HG02943 (cell line): ENCODE results near the gene FUCA1.
"Not testable (repeated sequence)": the region's sequence is repeated elsewhere in the genome, so short reads cannot be mapped to it uniquely, and the experiment has no call there.

Experiments used
- ATAC-seq: cut with Tn5 transposase; IDR thresholded peaks from one replicate; pipeline ENCODE4 v1.9.1; 2021; ENCODE audit warnings: mild to moderate bottlenecking, low read depth, moderate library complexity; ENCODE audit not compliant: unreplicated experiment

Gene FUCA1

GRCh38 chr1:23804183-23804835 lies 63.8 kb downstream of the FUCA1 start:
- no peak for ATAC-seq

GRCh38 chr1:23803674-23804073 lies 64.4 kb downstream of the FUCA1 start:
- no peak for ATAC-seq

- not testable (repeated sequence) for ATAC-seq
Observed at GRCh38 chr1:23802809-23803342, 65.2 kb downstream of the FUCA1 start.

GRCh38 chr1:23801876-23802275 lies 66.2 kb downstream of the FUCA1 start:
- no peak for ATAC-seq

GRCh38 chr1:23801338-23801748 lies 66.7 kb downstream of the FUCA1 start:
- ATAC-seq, result no peak

GRCh38 chr1:23800400-23801337 lies 67.4 kb downstream of the FUCA1 start, which contains the start of gene GALE:
Gene GALE, minus strand, starts transcription at chr1:23800754. Its CDS starts 1,747 bp downstream, at chr1:23799007.
- ATAC-seq, result peak; percentile 77

GRCh38 chr1:23799570-23800399 lies 68.3 kb downstream of the FUCA1 start:
- peak; percentile 10 for ATAC-seq

- ATAC-seq, result no peak
Observed at GRCh38 chr1:23799255-23799569, 68.9 kb downstream of the FUCA1 start.

- no peak for ATAC-seq
Observed at GRCh38 chr1:23798662-23799142, 69.4 kb downstream of the FUCA1 start.

GRCh38 chr1:23797478-23798448 lies 70.3 kb downstream of the FUCA1 start:
- no peak for ATAC-seq

- ATAC-seq, result no peak
Observed at GRCh38 chr1:23796466-23797271, 71.4 kb downstream of the FUCA1 start.

- no peak for ATAC-seq
Observed at GRCh38 chr1:23795676-23796465, 72.2 kb downstream of the FUCA1 start.
